ENCODE data around the gene ST8SIA1. TPM values are rescaled to one million over a fixed set of nuclear protein-coding genes. Genes with fewer than 3 reads are reported as not detected.

The ST8SIA1 gene, protein sequence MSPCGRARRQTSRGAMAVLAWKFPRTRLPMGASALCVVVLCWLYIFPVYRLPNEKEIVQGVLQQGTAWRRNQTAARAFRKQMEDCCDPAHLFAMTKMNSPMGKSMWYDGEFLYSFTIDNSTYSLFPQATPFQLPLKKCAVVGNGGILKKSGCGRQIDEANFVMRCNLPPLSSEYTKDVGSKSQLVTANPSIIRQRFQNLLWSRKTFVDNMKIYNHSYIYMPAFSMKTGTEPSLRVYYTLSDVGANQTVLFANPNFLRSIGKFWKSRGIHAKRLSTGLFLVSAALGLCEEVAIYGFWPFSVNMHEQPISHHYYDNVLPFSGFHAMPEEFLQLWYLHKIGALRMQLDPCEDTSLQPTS
- 0.09 TPM in 1 of 5 replicates, not detected in the others for total RNA-seq (2022; extraction: Qiagen RNA extraction)

DNA sequence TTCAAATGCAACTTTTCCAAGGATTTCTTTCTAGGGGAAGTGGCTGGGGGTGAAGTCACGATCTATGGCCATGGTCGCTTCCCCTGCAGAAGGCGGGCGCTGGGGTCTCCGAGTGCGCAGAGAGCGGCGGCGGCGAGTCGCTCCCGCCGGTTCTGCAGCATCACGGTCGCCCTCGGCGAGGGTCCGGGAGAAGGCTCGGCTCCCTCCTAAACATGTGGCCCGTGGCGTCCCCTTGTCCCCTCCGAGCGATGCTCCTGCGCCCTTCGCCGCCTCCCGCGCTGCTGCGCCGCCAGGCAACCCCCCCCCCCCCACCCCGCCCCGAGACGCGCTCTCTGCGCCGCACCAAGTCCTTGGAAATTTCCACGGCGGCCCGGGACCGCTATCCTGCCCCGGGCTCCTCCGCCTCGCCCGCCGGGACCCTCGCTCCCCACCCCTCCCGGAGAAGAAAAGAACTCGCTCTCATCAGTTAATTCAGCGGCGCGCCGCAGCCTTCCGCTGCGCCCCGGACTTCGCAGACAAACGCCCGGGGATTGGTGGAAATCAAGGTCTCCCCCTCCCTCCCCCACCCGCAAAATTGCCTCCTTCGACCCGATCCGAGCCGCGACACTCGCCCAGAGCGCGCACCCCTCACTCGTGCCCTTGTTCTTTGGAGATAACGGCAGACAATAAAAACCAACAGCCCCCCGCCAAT, at the start of gene ST8SIA1:
Gene ST8SIA1 (minus strand): TSS at position 298 of the 691 bp plus-strand sequence. CDS start 475 bp downstream, outside the sequence.

Other genes starting within 250 kb of the ST8SIA1 start
- 9.0 to 15.1 TPM (median 14.1 TPM) in 5 replicates for gene C2CD5, start 209.8 kb upstream of the ST8SIA1 start, total RNA-seq (2022; extraction: Qiagen RNA extraction)

All from A549 treated with dexamethasone at 1 μM for 4 hours (cell line).